OCI-LY3 (cell line): ENCODE measurements around the gene GTPBP6.

Experiments used
- EZH2phosphoT487 ChIP-seq: fragments of 200-600 bp; shearing (Covaris generic); IDR thresholded peaks from 2 replicates; pipeline ENCODE4 v1.6.1; 2018; ENCODE audit warnings: antibody characterized with exemption, mixed run types, low read depth
- TF ChIP-seq, protein P1 (sequence below): fragments of 200-600, 300-600 bp; sonication (generic); IDR thresholded peaks from 2 replicates; pipeline ENCODE4 v1.5.1; 2014; ENCODE audit warnings: antibody characterized with exemption, low read length, low read depth

- TF ChIP-seq, protein P1, sequence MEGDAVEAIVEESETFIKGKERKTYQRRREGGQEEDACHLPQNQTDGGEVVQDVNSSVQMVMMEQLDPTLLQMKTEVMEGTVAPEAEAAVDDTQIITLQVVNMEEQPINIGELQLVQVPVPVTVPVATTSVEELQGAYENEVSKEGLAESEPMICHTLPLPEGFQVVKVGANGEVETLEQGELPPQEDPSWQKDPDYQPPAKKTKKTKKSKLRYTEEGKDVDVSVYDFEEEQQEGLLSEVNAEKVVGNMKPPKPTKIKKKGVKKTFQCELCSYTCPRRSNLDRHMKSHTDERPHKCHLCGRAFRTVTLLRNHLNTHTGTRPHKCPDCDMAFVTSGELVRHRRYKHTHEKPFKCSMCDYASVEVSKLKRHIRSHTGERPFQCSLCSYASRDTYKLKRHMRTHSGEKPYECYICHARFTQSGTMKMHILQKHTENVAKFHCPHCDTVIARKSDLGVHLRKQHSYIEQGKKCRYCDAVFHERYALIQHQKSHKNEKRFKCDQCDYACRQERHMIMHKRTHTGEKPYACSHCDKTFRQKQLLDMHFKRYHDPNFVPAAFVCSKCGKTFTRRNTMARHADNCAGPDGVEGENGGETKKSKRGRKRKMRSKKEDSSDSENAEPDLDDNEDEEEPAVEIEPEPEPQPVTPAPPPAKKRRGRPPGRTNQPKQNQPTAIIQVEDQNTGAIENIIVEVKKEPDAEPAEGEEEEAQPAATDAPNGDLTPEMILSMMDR: no peak
- TF ChIP-seq EZH2phosphoT487: no peak
Measured at GRCh38 chrX:311156-312129, 7.2 kb downstream of the GTPBP6 start.
